HL-60/S4 treated with phorbol 12-myristate 13-acetate at 8.2 ng/mL for 4 days and 3 days (cell line): ENCODE measurements around the gene ZFP64.
"Not testable (repeated sequence)": the region's sequence is repeated elsewhere in the genome, so short reads cannot be mapped to it uniquely, and the experiment has no call there.

Experiments
- in situ Hi-C: fragments of 300-500 bp; cut with MboI; formaldehyde crosslinking; loops from 2 replicates; pipeline ENCODE4 v1.15.0; 2022; ENCODE audit warnings: low sequenced_read_pairs

Gene ZFP64

DNA sequence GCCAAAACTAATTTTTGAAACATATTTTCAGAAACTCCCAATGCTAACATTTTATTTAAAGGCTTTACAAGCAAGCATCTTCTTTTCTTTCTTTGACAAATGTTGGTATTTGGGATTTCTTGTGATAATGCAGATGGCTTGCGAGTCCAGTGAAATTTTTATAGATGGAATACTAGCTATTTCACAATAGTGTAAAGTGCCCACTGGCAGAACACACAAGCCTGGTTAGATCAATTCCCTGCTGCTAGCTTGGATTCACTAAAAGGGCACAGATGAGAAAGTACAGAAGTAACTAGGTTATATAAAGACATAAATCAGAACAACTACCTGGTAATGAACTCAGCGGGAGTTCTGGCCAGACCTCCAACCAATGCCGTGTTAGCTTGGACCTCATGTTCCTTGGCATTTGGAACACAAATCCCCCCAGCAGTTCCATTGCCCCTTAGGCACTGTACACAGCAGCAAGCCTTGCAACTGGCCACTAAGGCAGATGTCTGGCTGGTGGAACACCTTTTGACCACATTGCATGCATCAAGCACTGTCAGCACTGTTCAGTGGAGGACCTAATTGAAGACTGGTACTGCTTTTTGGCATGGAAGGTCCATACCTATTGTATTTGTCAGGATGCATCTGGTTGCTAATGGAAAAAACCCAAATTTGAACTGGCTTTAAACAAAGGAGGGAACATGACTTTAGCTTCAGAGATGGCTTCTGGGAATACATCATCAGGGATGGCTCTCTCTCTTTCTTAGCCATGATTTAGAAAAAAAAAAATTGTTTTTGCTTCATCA lies 15.6 kb upstream of the ZFP64 start:
- in situ Hi-C loops, result no loop called here

DNA sequence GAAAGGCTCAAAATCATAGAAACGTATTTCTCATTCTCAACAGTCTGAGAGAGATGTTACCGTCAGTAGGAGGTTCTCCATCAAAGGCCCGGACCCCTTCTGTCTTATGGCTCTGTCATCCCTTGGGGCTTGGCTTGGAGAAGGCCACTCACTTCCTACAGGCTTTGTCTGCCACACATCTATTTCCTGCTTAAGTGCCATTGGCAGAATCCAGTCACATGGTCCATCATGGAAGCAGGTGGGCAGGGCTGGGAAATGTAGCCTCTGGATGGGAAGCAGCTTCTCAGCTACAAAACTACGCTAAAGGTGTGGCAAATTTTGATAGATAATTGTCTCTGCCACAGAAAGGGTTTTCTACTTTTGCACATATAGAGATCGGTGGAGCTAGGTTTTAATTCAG lies 12.6 kb upstream of the ZFP64 start:
- in situ Hi-C loops, result no loop called here

DNA sequence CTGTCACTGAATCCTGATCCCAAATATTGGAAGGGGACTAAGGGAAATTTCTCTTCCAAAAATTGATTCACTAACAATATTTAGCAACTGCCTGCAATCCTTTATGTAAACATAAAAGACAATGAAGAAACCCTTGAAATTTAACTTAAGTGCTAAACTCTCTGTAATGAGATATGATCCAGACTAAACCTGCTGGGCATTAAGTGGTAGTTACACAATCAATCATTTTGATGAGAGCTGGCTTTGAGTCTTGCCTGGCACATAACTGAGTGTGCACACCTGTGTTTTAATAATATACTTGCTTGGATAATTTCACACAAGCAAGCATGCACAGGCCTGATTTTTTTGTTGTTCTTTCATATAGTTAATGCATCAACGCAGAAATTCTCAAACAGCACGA lies 9.8 kb upstream of the ZFP64 start:
- in situ Hi-C loops, result no loop called here

DNA sequence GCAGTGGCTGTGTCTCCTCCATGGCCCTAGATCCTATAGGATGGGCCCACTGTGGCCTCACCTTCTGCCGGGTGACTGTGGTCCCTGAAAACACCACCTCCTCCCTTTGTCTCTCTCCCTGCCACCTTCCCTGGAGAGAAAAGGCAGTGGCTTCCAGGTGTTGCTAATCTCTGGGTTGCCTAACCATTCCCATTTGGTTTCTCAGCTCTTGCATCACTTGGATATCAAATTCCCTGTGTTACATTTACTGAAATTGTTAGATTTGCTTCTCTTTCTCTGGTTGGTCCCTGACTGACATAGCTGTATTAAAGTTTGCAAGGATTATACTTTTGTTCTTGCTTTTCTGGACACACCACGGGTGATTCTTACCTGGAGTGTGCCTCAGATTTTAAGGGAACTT lies 9.3 kb upstream of the ZFP64 start:
- in situ Hi-C loops, result no loop called here

DNA sequence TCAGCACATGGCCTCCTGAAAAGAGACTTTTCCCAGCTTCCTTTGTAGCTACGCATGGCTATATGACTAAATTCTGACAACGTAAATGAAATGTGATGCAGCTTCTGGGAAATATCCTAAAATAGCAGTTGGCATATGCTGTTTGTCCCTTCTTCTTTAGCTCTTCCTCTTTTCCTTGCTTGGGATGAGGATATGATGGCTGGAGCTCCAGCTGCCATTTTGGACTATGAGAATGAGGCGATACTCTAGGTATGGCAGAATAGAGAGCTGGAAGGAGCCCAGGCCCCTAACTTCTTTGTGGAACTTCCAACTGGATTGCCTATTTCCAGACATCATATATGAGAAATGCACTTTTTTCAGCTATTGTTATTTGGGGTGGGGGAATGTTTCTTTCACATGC lies 5.3 kb upstream of the ZFP64 start:
- in situ Hi-C loops, result no loop called here

DNA sequence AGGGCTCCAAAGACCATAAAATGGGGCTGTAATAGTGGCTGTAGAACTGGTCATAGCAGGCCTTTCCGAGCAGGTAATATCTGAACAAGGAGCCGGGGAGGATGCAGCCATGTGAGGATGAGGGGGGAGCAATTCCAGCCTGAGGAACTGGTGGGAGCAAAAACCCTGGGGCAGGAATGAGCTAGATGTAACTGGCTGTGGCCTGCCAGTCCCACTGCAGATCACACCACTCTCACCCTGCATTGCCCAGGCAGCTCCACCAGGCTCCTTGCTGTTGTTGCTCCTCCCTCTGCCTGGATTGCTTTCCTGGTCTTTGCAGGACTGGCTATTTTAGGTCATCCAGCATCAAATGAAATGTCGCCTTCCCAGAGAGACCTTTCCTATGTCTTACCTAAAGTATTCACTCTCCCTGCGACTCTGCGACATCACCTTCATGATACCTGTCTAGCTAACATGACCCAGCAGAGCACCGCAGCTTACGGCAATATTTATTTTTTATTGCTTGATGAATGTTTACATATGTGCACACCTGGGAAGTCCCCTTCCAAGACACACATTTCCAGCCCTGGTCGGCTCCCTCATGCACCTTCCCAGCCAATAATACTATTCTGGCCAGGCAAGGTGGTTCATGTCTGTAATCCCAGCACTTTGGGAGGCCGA lies 2.4 kb upstream of the ZFP64 start:
- in situ Hi-C loops, result no loop called here

DNA sequence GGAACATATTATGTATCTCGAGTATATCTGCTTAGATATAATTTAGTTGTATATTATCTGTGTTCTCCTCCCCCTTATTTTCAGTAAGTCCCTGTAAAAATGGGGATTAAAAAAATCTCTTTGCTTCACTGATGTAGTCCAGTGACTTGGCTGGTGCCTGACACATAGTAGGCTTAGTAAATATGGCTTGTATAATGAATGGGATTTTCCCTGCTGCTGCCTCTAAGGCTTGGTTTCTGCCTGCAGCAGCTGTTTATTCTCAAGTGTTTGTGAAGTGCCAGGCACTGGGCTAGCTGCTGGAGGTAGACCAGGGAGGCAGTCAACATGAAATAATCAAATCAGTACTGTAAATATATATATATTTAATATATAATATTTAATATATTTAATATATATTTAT lies 1.6 kb upstream of the ZFP64 start:
- in situ Hi-C loops, result no loop called here

DNA sequence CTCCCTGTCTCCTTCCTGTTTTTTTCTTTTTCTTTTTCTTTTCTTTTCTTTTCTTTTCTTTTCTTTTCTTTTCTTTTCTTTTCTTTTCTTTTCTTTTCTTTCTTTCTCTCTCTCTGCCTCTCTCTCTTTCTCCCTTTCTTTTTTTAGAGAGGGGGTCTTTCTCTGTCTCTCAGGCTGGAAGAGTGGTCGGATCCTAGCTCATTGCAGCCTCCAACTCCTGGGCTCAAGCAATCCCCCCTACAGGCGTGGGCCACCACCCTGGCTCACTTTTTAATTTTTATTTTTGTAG lies 1.1 kb upstream of the ZFP64 start:
- in situ Hi-C loops, result not testable (repeated sequence)

DNA sequence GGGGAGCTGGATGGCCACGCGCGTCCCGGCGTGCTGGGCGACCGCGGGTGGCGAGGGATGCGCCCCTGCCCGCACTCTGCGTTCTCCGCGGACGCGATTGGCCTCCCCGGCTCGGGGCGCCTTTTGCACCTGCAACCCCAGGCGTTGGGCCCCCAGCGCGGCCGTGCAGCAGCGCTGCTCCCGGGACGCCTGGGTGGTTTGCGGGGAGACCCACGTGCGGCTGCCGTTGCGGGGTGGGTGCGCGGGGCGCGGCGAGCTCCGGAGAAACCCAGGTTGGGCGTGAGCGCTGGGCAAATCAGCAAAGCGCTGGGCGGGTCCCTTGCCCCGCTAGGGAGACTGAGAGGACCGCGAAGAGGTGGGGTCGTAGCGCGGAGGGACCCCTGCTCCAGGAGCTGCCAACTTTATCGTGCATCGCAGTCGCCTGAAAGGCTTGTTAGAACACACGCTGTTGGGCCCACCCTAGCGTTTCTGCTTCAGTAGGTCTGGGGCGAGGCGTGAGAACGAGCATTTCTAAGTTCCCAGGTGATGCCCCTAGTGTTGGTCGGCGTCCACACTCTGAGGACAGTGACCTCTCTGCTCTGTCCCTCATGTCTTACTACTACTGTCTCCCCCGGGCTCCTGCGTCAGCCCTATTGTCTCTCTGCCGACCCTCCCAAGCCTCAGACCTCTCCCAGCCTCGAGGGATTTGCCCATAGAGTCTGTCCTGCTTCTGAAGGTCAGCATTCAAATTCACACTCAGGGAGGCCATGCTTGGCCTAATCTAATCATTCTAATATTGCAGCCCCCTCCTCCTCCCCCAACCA lies 538 bp upstream of the ZFP64 start:
- in situ Hi-C loops, result no loop called here

DNA sequence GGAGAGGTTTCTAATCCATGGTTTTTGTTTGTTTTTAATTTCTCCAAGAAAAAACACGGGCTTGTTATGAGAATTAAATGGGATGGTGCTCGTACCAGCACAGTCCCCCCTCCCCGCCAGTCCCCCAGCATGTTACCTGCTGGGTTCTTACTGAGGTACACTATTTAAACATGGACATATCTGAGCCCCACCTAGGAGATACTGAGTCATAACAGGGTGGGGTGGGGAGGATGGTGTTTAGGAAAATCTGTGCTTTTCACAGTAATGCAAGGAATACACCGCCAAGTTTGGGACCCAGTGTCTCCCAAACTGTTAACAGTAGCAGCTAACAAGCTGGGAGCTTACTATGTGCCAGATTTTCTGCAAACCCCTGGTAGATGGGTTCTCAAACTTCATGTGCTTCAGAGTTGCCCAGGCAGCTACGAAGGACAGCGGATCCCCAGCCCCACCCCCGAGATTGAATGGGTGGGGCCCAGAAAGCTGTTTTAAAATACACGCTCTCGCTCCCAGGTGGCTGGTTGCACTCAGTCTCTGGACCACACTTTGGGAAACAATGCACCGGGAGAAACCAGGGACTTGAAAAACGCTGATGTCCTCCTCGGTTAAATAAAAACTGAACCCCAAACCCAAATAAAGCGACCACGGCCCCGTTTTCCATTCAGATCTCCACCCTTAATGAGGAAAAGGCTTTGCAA lies 995 bp downstream of the ZFP64 start:
- in situ Hi-C loops, result no loop called here

DNA sequence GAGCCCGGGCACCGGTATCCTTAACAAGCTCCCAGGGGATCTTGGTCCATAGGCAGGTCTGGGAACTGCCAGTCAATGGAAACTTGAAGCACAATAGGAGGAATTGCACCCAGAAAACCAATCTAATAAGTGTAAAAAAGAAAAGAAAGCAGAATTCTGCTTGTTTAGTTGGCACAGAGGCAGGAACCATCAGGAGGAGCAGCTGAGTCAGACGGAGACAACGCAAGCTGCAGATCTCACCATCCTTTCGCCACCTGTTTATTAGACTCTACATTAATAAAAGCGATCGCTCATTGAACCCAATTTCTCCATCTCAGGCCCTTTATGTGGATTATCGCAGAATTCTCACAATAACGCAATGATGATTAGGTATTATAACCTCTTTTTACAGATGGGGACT lies 9.8 kb downstream of the ZFP64 start:
- in situ Hi-C loops, result no loop called here

DNA sequence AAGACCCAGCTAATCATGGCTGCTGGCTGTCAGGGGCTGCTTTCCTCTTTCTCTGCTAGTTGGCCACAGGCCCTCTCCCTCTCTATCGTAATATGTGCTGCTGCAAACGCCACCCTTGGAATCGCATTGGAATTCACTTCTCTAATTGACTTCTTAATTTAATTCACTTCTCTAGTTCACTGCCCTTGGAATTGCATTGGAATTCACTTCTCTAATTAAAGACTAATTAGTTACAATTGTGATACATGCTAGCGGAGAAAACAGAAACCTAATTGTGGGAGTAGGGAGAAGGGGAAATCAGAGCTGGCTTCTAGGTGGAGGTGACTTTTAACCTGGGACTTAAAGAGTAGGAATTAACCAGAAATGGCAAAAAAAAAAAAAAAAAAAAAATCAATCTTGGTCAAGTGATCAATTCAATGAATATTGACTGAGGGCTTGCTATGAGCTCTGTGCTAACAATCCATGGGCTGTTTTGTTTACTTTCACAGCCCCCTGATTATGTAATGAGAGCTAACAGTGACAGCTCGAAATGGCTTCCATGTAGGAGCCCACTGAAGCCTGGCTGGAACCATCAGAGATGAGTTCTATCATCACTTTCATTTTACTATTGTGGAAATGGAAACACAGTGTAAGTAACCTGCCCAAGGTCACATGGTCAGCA lies 11.3 kb downstream of the ZFP64 start:
- in situ Hi-C loops, result no loop called here

DNA sequence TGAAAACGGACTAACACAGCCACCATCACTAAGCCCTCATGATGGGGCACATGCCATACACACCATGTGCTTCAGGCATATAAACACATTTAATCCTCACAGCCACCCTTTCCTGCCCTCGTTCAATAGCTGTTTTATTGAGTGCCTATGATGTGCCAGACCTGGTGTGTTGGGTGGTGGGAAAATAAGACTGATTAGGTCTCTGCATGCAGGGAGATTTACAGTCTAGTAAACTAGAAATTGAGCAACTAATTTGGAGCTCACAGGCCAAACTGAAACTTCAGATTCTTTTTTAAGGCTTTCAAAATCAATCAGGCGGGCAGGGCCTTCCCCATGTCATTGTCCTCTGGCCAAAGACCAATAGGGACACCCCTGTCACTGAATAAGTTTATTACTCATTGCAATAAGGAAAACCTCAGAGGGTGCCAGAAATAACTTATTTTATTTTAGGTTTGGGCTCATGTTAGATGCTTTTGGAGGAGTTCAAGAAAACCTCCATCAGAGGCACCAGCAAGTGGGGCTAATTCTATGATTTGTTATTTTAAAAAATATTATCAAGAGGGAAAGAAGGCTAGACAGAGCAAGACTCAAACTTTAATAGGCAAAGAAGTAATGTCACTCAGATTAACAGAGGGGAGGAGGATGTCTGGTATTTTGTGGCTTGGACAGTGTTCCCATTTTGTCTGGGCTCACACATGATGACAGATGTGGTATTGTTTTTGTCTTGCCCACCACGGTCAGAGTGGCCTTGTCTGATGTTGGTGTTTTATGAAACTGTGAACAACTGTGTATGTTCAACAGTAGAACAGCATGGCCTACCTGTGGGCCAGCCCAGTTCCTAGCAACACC lies 12.0 kb downstream of the ZFP64 start:
- in situ Hi-C loops, result no loop called here

DNA sequence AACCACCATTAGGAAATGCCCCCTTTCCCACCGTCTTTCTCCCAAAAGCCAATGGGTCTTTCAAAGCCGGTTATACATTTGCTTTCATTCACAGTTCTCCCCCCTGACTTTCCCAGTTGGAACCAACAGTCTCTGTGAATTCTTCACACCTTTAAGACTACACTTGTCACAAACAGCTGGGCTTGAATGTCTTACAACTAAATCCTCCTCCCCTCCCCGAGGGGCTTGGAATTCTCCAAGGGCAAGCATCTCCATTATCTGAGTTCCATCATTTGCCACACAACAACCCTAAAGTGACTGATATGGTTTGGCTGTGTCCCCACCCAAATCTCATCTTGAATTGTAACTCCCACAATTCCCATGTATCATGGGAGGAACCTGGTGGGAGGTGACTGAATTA lies 12.9 kb downstream of the ZFP64 start:
- in situ Hi-C loops, result no loop called here

DNA sequence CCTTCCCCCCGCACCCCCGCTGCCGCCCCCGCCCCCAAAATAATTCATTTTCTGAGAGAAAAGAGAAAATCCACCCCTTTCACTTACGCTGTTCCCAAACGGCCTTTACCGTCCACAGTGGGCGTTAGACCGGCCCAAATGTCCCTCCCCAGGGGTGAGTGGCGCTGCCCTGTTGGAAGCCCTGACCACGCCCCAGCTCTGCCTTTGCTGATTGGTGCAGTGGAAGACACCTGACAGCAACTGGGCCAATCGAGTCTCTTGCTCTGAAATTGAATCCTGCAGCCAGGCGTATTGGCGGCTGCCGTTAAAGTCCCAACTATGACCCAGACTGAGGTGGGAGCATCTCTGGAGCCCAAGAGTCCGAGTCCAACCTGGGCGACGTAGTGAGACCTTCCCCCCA lies 15.7 kb downstream of the ZFP64 start:
- in situ Hi-C loops, result no loop called here

DNA sequence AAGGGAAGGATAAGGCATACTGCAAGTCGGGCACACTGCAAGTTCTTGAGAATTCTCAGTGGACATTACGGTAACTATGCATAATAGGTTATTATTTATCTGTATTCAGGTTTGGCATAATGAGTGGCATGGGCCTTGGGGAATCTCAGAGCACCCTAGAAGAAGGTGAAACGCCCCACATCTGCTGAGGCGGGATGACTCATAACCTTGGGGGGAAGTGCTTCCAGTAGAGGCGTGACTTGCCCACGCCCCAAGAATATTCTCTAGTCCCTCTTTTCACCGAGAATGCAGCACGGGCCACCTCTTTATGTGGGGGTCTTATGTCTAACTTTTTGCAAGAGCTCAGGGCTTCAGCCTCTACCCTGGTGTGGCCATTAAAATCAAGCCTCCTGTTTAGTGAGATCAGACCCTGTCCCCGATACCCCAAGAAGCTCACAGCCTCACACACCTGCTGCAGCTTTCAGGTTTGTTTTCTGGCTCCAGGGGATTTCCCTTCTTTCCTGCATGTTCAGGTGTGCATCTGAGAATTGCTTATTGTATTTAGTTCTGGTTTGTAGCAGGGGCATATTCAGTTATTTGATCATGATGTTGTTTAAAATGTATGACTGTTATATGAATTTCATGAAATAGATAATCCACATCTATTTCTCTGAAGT lies 19.1 kb downstream of the ZFP64 start:
- in situ Hi-C loops, result no loop called here

DNA sequence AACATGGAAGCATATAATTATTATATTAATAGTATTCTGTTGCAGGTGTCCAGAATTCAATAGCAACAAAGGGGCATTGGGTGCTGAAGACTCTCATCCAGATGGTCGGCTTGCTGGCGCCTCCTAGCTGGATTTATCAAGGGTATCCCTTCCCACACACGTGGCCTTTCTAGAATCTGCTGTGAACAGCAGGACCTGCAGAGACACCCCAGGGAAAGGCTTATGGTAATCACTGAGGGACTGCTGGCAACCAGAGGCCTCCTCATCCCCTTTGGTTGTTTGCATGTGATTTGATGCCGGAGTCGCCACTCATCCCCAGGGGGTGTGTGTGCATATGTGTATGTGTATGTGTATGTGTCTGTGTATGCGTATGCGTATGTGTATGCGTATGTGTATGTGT lies 20.6 kb downstream of the ZFP64 start:
- in situ Hi-C loops, result no loop called here

DNA sequence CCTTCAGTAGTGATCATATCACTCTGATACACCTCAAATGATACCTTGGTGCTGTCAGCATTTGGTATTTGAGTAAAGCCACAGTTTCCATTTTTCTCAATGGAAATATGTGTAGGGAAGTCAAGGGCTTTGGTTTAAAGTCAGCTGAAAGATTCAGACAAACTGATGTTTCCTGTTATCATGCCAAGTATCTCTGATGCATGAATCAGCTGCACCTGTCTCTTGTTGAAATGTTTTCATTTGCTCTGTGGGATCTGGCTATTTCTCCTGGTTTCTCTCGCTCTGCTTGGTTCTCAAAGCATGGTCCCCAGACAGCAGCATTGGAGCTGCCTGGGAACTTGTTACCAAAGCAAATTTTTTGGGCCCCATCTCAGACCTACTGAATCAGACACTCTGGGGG lies 23.5 kb downstream of the ZFP64 start:
- in situ Hi-C loops, result no loop called here

DNA sequence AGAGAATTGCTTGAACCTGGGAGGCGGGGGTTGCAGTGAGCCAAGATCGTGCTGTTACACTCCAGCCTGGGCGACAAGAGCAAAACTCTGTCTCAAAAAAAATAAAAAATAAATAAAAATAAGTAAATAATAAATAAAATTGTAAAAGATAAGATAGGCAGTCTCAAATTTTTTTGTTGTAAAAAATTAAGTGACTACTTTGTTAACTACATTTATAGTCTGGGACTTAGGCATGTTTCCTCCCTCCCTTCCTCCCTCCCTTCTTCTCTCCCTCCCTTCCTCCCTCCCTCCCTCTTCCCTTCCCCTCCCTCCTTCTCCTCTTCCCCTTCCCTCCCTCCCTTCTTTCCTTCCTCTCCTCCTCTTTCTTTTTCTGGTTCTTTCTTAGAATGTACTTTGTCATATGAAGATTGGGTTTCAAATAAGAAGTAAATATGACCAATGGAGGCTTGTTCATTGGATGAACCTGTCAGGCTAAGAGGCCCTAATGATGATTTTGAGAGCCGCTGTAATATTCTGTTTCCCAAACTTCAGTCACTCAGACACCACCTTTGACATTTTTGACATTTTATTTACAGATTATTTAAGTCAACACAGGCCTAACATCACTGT lies 24.2 kb downstream of the ZFP64 start:
- in situ Hi-C loops, result no loop called here
